Measurements from ENCODE around the gene TBX1.

GRCh38 chr22:19742160-19743066 lies 18.2 kb upstream of the TBX1 start:
- no peak for TF ChIP-seq CTCF (IDR thresholded peaks at IDR 0.05)
- no peak for TF ChIP-seq POLR2A (IDR thresholded peaks at IDR 0.05)

All from uterus (tissue), 2 donors.